Progenitor cell of endocrine pancreas (in vitro differentiated cells): ENCODE data around the gene FAM177B. TPM values are rescaled to one million over a fixed set of nuclear protein-coding genes. Genes with fewer than 3 reads are reported as not detected.

Source experiments
- DNase-seq: peaks from one replicate; pipeline ENCODE4 v3.0.0; 2021; ENCODE audit warnings: low spot score; ENCODE audit not compliant: unreplicated experiment
- H3K27ac Mint-ChIP-seq: 2 replicates; pipeline ENCODE4 v1.8.0; 2021; ENCODE audit warnings: mild to moderate bottlenecking, moderate library complexity, mixed read lengths
- H3K27me3 Mint-ChIP-seq: 2 replicates; pipeline ENCODE4 v1.8.0; 2021; ENCODE audit warnings: mixed read lengths
- H3K36me3 Mint-ChIP-seq: 2 replicates; pipeline ENCODE4 v1.8.0; 2022; ENCODE audit warnings: mixed read lengths; ENCODE audit not compliant: insufficient read depth
- H3K4me1 Mint-ChIP-seq: 2 replicates; pipeline ENCODE4 v1.8.0; 2021; ENCODE audit warnings: low read depth, mixed read lengths
- H3K4me3 Mint-ChIP-seq: 2 replicates; pipeline ENCODE4 v1.8.0; 2021; ENCODE audit warnings: low read depth, mild to moderate bottlenecking, moderate library complexity, mixed read lengths
- H3K9me3 Mint-ChIP-seq: 2 replicates; pipeline ENCODE4 v1.8.0; 2021; ENCODE audit warnings: low read depth, mixed read lengths
- total RNA-seq: library from RNA; stranded (reverse); gene quantifications from 2 replicates; pipeline ENCODE4 v1.2.1, GENCODE V29; 2021
- TF ChIP-seq, protein P1 (sequence below): fragments of 200-600 bp; sonication (generic); IDR thresholded peaks from one replicate; pipeline ENCODE4 v1.5.0; 2021; ENCODE audit warnings: antibody characterized with exemption, mild to moderate bottlenecking; ENCODE audit not compliant: unreplicated experiment

FAM177B gene
- total RNA-seq, 1 donor from 2014 or later = not detected

DNA sequence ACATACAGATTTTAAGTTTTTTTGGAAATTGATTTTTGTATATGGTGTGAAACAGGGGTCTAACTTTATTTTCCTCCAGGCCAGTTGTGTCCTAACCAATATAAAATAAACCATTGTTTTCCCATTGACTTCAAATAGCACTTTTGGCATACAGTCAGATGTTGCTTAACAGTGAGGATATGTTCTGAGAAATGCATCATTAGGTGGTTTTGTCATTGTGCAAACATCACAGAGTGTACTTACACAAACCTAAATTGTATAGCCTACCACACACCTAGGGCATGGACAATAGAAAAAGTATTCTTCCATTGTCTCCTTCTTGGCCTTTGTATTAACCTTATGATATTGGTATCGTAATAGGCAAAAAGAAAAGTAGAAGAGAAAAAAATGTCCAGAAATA lies 40.5 kb downstream of the FAM177B start:
- no peaks in the 10 kb centered on the region for H3K9me3 Mint-ChIP-seq
- no peak for DNase-seq
- TF ChIP-seq, protein P1, sequence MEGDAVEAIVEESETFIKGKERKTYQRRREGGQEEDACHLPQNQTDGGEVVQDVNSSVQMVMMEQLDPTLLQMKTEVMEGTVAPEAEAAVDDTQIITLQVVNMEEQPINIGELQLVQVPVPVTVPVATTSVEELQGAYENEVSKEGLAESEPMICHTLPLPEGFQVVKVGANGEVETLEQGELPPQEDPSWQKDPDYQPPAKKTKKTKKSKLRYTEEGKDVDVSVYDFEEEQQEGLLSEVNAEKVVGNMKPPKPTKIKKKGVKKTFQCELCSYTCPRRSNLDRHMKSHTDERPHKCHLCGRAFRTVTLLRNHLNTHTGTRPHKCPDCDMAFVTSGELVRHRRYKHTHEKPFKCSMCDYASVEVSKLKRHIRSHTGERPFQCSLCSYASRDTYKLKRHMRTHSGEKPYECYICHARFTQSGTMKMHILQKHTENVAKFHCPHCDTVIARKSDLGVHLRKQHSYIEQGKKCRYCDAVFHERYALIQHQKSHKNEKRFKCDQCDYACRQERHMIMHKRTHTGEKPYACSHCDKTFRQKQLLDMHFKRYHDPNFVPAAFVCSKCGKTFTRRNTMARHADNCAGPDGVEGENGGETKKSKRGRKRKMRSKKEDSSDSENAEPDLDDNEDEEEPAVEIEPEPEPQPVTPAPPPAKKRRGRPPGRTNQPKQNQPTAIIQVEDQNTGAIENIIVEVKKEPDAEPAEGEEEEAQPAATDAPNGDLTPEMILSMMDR = no peak
- H3K4me1 Mint-ChIP-seq = peaks cover 2% of the 10 kb centered on the region
- peaks cover 2% of the 10 kb centered on the region for H3K27me3 Mint-ChIP-seq
- H3K4me3 Mint-ChIP-seq = no peak overlapping the region
- no peak overlapping the region for H3K27ac Mint-ChIP-seq
- no peaks in the 10 kb centered on the region for H3K36me3 Mint-ChIP-seq

- TF ChIP-seq, protein P1 = no peak
- Mint-ChIP-seq H3K4me1 (peaks cover 2% of the 10 kb centered on the region), H3K9me3 (no peaks in the 10 kb centered on the region), H3K36me3 (no peaks in the 10 kb centered on the region), H3K27me3 (peaks cover 2% of the 10 kb centered on the region), H3K4me3 (no peak overlapping the region), H3K27ac (no peak overlapping the region)
- DNase-seq = no peak
Measured at GRCh38 chr1:222777977-222778376, 41.0 kb downstream of the FAM177B start.

- Mint-ChIP-seq H3K27ac (no peak overlapping the region), H3K9me3 (no peaks in the 10 kb centered on the region), H3K4me3 (no peak overlapping the region), H3K27me3 (peaks cover 21% of the 10 kb centered on the region), H3K4me1 (peaks cover 4% of the 10 kb centered on the region), H3K36me3 (no peaks in the 10 kb centered on the region)
- TF ChIP-seq, protein P1 = no peak
- no peak for DNase-seq
Measured at GRCh38 chr1:222781251-222781650, 44.2 kb downstream of the FAM177B start.

- no peak for DNase-seq
- no peaks in the 10 kb centered on the region for H3K36me3 Mint-ChIP-seq
- no peak overlapping the region for H3K27ac Mint-ChIP-seq
- no peak overlapping the region for H3K4me3 Mint-ChIP-seq
- H3K27me3 Mint-ChIP-seq = peaks cover 25% of the 10 kb centered on the region
- peaks cover 4% of the 10 kb centered on the region for H3K4me1 Mint-ChIP-seq
- H3K9me3 Mint-ChIP-seq = no peaks in the 10 kb centered on the region
- TF ChIP-seq, protein P1 = no peak
Measured at GRCh38 chr1:222783051-222783450, 46.0 kb downstream of the FAM177B start.

- TF ChIP-seq, protein P1 = no peak
- Mint-ChIP-seq H3K27me3 (peaks cover 25% of the 10 kb centered on the region), H3K4me1 (peaks cover 4% of the 10 kb centered on the region), H3K9me3 (no peaks in the 10 kb centered on the region), H3K36me3 (no peaks in the 10 kb centered on the region), H3K4me3 (no peak overlapping the region), H3K27ac (no peak overlapping the region)
- no peak for DNase-seq
Measured at GRCh38 chr1:222784371-222784770, 47.4 kb downstream of the FAM177B start.
